HG02973 (cell line): ENCODE data around the gene XRCC5.

Experiments used
- ATAC-seq: cut with Tn5 transposase; IDR thresholded peaks from one replicate; pipeline ENCODE4 v1.9.1; 2021; ENCODE audit warnings: moderate library complexity; ENCODE audit not compliant: unreplicated experiment

XRCC5 gene

DNA sequence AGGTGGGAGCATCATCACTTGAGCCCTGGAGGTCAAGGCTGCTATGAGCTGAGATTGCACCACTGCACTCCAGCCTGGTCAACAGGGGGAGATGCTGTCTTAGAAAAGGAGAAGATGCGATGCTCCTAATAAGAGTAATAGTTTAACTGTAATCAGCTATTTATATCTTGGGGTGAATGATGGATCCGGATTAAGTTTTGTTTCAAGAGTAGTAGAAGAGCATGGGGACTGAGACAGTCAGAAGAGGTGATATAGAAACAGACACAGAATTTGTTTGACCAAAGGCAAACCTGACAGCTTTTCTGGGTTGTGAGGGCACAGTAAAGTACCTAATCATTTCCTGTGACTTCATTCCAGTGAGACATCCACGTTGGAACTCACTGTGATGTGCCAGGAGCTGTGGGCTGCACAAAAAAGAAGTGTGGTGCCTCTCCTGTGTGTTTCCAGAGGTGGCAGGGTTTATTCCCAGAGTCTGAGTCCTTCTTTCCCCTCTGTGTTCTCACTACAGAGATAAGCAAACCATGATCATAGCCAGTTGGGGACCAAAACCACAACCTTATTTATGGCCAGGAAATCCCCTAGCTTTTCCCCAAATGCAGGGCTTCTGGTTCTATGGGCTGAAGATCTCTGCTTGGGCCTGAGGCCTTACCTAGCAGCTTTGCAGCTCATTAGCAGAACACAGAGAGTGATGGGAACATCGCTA lies 113.7 kb downstream of the XRCC5 start:
- ATAC-seq: peak; percentile 58

- no peak for ATAC-seq
Observed at GRCh38 chr2:216224388-216224787, 115.2 kb downstream of the XRCC5 start.

- ATAC-seq: no peak
Observed at GRCh38 chr2:216229277-216229914, 120.2 kb downstream of the XRCC5 start.

DNA sequence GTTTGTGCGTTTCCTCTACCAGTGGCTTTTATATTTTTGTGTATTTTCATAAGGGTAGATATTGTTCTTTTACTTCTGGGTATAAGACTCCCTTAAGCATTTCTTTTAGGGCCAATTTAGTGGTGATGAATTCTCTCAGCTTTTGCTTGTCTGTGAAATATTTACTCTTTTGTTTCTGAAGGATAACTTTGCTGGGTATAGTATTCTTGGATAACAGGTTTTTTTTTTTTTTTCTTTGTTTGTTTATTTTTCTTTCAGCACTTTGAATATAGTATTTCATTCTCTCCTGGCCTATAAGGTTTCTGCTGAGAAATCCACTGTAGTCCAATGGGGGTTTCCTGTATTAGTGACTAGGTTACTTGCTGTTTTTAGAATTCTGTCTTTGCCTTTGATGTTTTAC lies 122.7 kb downstream of the XRCC5 start:
- ATAC-seq: no peak

GRCh38 chr2:216232721-216233120 lies 123.6 kb downstream of the XRCC5 start:
- no peak for ATAC-seq

GRCh38 chr2:216233281-216233995 lies 124.3 kb downstream of the XRCC5 start:
- ATAC-seq: no peak

DNA sequence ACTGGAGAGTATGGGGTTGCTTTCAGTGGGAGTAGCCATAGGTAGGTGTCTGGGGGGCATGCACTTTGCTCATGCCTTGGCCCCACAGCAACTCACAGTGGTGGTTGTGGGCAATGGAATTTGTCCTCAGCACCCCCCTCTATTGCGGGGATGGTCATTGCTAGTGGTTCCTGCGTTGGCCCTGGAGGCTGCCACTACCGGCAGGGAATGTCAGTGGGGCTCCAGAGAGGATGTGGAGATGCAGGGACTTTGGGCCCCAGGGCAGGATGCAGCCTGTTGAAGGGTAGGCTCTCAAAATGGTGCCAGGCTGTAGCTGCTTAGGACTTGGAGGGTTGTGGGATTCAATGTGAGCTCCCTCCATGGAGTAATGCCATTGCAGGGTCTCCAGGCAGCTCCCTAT lies 125.0 kb downstream of the XRCC5 start:
- ATAC-seq: no peak

DNA sequence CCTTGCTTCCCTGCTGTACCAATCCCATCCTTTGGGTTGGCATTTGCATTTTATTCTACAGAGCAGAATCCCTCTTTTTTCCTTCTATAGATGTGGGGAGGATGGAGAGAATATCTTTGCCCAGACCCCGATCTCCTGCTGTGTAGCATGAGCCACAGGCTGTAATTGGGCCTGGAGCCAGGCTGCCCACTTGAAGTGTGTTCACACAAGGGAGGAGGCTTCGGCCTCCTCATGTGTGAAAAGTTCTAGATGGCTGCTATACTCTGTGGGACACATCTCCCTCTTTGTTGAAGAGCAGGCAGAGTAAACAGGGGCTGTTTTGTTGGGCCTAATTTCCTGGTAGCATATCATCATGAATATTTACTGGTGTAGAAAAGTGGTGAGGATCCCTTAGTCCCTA lies 126.3 kb downstream of the XRCC5 start:
- ATAC-seq: no peak

DNA sequence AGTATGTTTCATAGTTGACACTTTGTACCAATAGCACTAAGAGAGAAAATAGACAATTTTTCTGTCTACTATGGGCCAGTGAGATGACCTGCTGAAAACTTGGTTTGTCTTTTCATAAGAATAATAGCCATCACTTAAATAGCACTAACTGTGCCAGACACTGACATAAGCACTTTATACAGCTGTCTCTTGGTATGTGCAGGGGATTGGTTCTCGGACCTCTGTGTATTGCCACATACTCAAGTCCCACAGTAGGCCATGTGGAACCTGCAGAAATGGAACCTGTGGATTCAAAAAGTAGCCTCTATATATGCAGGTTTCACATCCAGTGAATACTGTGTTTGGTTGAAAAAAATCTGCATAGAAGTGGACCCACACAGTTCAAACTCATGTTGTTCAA lies 126.7 kb downstream of the XRCC5 start:
- ATAC-seq: no peak

DNA sequence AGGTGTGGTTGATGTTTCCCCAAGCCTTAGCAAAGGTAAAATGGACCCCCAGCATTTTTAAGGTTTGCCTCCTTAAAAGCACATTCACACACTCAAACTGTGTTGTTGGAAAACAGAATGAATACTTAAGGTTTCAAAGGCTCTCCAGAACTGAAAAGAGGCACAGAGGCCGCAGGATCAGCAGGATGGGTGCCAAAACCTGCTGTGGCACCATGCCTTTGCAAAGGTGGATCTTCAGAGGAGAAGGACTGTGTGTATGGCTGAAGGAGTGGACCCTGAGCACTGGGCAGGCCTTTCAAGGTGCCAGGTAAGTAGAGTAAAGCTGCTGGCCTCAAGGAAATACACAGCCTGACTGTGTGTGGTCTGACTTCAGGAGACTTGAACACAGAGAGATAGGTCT lies 127.3 kb downstream of the XRCC5 start:
- no peak for ATAC-seq

- no peak for ATAC-seq
Observed at GRCh38 chr2:216242365-216242764, 133.2 kb downstream of the XRCC5 start.

- ATAC-seq: no peak
Observed at GRCh38 chr2:216243026-216243425, 133.9 kb downstream of the XRCC5 start.

- no peak for ATAC-seq
Observed at GRCh38 chr2:216245391-216245975, 136.3 kb downstream of the XRCC5 start.

DNA sequence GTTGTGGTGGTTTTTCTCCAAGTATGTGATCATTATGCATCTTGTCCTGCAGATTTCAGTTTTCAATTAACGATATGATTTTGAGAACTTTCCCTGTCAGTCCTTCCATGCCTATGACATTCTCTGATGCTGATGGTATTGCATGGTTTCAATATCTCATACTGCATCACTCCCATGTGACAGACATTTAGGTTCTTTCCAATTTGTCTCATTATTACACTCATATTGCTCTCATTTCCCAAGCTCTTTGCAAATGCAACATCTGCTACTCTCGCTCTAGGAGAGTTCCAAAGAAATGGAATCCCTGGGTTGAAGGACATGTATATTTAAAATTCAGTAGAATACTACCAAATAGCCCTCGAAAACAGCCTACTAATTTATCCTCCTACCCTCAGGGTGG lies 137.6 kb downstream of the XRCC5 start:
- ATAC-seq: no peak
